Measurements from ENCODE around the gene DDX1.

The DDX1 gene

DNA sequence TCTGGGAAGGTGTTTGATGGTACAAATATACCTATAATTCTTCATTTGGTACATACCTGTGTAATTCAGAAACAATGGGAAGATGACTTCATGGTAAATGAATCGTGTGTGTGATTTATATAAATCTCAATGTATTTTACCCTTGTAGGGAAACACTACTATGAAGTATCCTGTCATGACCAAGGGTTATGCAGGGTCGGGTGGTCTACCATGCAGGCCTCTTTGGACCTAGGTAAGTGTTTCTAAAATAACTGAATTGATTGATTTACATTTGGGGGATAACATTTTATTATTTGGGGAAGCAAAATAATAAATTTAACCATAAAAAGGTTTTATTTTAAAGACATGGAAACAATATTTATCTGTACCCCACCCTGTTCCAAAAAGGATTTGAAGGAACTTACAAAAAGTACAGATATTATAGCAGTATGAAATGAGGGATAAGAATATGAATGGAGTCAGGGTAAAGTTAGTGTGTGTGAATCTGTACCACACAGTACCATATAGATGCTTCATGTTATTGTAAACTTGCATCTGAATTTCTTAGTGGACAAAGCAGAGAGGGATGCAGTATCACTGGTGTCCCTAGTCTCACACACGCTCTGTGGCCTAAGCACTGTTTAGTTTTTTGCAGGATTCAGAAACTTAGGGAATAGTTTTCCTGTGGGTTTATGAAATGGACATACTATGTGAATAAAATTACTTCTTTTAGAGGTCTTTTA lies 11.5 kb downstream of the DDX1 start:
- no peak overlapping the region for H4K8ac ChIP-seq (ENCODE audit: low read depth, low read length)
- H3K14ac ChIP-seq (ENCODE audit: low read length), result no peak overlapping the region
- H3K36me3 ChIP-seq (ENCODE audit: control insufficient read depth in 1 of 2, insufficient read depth in 2 of 2, low read length in 2 of 2), result peaks cover 24 to 53% of the 10 kb centered on the region in 2 experiments
- no peak overlapping the region for H2BK5ac ChIP-seq (ENCODE audit: low read depth, low read length, poor library complexity)
- no peak overlapping the region for H4K12ac ChIP-seq (ENCODE audit: low read depth, low read length)
- no peaks in the 10 kb centered on the region for H3K9me3 ChIP-seq (ENCODE audit: insufficient read depth, low read depth, low read length)
- no peak overlapping the region for H2AK5ac ChIP-seq (ENCODE audit: low read length)
- H3K23ac ChIP-seq (ENCODE audit: low read length), result no peak overlapping the region
- H3K79me2 ChIP-seq (ENCODE audit: control insufficient read depth, insufficient read depth, low read length, poor library complexity), result no peaks in the 10 kb centered on the region
- no peak overlapping the region for H2BK12ac ChIP-seq (ENCODE audit: low read length)
- no peak overlapping the region for H4K91ac ChIP-seq (ENCODE audit: low read depth, low read length)
- no peak overlapping the region for H2BK120ac ChIP-seq (ENCODE audit: insufficient read depth, low read length, poor library complexity)
- H3K4me1 ChIP-seq (ENCODE audit: control insufficient read depth in 1 of 2, insufficient read depth in 2 of 2, low read length in 2 of 2), result no peaks in the 10 kb centered on the region
- no peak overlapping the region for H3K4me3 ChIP-seq (ENCODE audit: low read depth, low read length)
- H3K79me1 ChIP-seq (ENCODE audit: low read length), result no peaks in the 10 kb centered on the region
- no peak overlapping the region for H3K4ac ChIP-seq (ENCODE audit: low read depth, low read length)
- no peak overlapping the region for H3K9ac ChIP-seq (ENCODE audit: low read length)
- WGBS (ENCODE audit: extremely low coverage, insufficient coverage, insufficient read length), result no CpG with 5 or more reads among the region's 3 CpGs
- H3K18ac ChIP-seq (ENCODE audit: low read length), result no peak overlapping the region
- no peak overlapping the region for H2AFZ ChIP-seq (ENCODE audit: insufficient read depth, low read length, poor library complexity)
- no peak overlapping the region for H3K27ac ChIP-seq (ENCODE audit: low read depth, low read length)
- no peak overlapping the region for H3K4me2 ChIP-seq (ENCODE audit: low read length)
- H3K27me3 ChIP-seq (ENCODE audit: insufficient read depth, low read length), result no peaks in the 10 kb centered on the region
- no peak for DNase-seq

DNA sequence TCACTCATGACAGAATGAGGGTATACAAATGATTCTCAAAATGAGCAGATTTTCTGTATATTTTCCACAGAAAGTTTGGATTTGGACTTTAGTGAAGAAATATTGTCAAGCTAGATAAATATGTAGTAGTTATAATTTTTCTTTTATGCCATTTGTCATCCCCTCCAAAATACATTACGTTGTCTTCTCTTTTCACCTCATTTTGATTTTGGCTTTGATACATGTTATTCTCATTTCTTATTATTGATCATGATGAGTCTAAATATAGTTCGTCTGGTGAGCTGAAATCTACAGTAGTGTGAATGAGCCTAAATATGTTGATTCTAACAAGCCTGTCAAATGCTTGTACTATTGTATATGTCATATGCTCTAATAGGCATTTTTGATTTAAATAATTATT lies 12.3 kb downstream of the DDX1 start:
- Histone ChIP-seq H3K14ac (ENCODE audit: low read length) (no peak overlapping the region), H4K12ac (ENCODE audit: low read depth, low read length) (no peak overlapping the region), H3K4me1 (ENCODE audit: control insufficient read depth in 1 of 2, insufficient read depth in 2 of 2, low read length in 2 of 2) (no peaks in the 10 kb centered on the region), H3K9me3 (ENCODE audit: insufficient read depth, low read depth, low read length) (no peaks in the 10 kb centered on the region), H2BK5ac (ENCODE audit: low read depth, low read length, poor library complexity) (no peak overlapping the region), H3K23ac (ENCODE audit: low read length) (no peak overlapping the region), H3K79me1 (ENCODE audit: low read length) (no peaks in the 10 kb centered on the region), H3K27ac (ENCODE audit: low read depth, low read length) (no peak overlapping the region), H3K27me3 (ENCODE audit: insufficient read depth, low read length) (no peaks in the 10 kb centered on the region), H3K4me2 (ENCODE audit: low read length) (no peak overlapping the region), H3K9ac (ENCODE audit: low read length) (no peak overlapping the region), H3K4me3 (ENCODE audit: low read depth, low read length) (no peak overlapping the region), H2BK120ac (ENCODE audit: insufficient read depth, low read length, poor library complexity) (no peak overlapping the region), H2BK12ac (ENCODE audit: low read length) (no peak overlapping the region), H3K79me2 (ENCODE audit: control insufficient read depth, insufficient read depth, low read length, poor library complexity) (no peaks in the 10 kb centered on the region), H4K8ac (ENCODE audit: low read depth, low read length) (no peak overlapping the region), H2AFZ (ENCODE audit: insufficient read depth, low read length, poor library complexity) (no peak overlapping the region), H4K91ac (ENCODE audit: low read depth, low read length) (no peak overlapping the region), H3K4ac (ENCODE audit: low read depth, low read length) (no peak overlapping the region), H3K36me3 (ENCODE audit: control insufficient read depth in 1 of 2, insufficient read depth in 2 of 2, low read length in 2 of 2) (peaks cover 25 to 56% of the 10 kb centered on the region in 2 experiments), H2AK5ac (ENCODE audit: low read length) (no peak overlapping the region), H3K18ac (ENCODE audit: low read length) (no peak overlapping the region)
- no peak for DNase-seq
- WGBS (ENCODE audit: extremely low coverage, insufficient coverage, insufficient read length), result no CpG with 5 or more reads among the region's 2 CpGs

GRCh38 chr2:15605721-15606120 lies 14.1 kb downstream of the DDX1 start:
- DNase-seq, result no peak
- Histone ChIP-seq H3K79me2 (ENCODE audit: control insufficient read depth, insufficient read depth, low read length, poor library complexity) (no peaks in the 10 kb centered on the region), H2AK5ac (ENCODE audit: low read length) (no peak overlapping the region), H4K12ac (ENCODE audit: low read depth, low read length) (no peak overlapping the region), H2AFZ (ENCODE audit: insufficient read depth, low read length, poor library complexity) (no peak overlapping the region), H3K9ac (ENCODE audit: low read length) (no peak overlapping the region), H3K79me1 (ENCODE audit: low read length) (no peaks in the 10 kb centered on the region), H3K27ac (ENCODE audit: low read depth, low read length) (no peak overlapping the region), H4K91ac (ENCODE audit: low read depth, low read length) (no peak overlapping the region), H3K23ac (ENCODE audit: low read length) (no peak overlapping the region), H4K8ac (ENCODE audit: low read depth, low read length) (no peak overlapping the region), H2BK120ac (ENCODE audit: insufficient read depth, low read length, poor library complexity) (no peak overlapping the region), H3K9me3 (ENCODE audit: insufficient read depth, low read depth, low read length) (no peaks in the 10 kb centered on the region), H3K36me3 (ENCODE audit: control insufficient read depth in 1 of 2, insufficient read depth in 2 of 2, low read length in 2 of 2) (peaks cover 26 to 52% of the 10 kb centered on the region in 2 experiments), H3K4me3 (ENCODE audit: low read depth, low read length) (no peak overlapping the region), H2BK12ac (ENCODE audit: low read length) (no peak overlapping the region), H3K4ac (ENCODE audit: low read depth, low read length) (no peak overlapping the region), H3K14ac (ENCODE audit: low read length) (no peak overlapping the region), H3K27me3 (ENCODE audit: insufficient read depth, low read length) (no peaks in the 10 kb centered on the region), H3K18ac (ENCODE audit: low read length) (no peak overlapping the region), H2BK5ac (ENCODE audit: low read depth, low read length, poor library complexity) (no peak overlapping the region), H3K4me2 (ENCODE audit: low read length) (no peak overlapping the region), H3K4me1 (ENCODE audit: control insufficient read depth in 1 of 2, insufficient read depth in 2 of 2, low read length in 2 of 2) (no peaks in the 10 kb centered on the region)
- WGBS (ENCODE audit: extremely low coverage, insufficient coverage, insufficient read length), result no CpG with 5 or more reads among the region's 1 CpG

- Histone ChIP-seq H3K4me2 (ENCODE audit: low read length) (no peak overlapping the region), H3K79me1 (ENCODE audit: low read length) (no peaks in the 10 kb centered on the region), H2BK120ac (ENCODE audit: insufficient read depth, low read length, poor library complexity) (no peak overlapping the region), H3K23ac (ENCODE audit: low read length) (no peak overlapping the region), H3K4me1 (ENCODE audit: control insufficient read depth in 1 of 2, insufficient read depth in 2 of 2, low read length in 2 of 2) (no peaks in the 10 kb centered on the region), H4K91ac (ENCODE audit: low read depth, low read length) (no peak overlapping the region), H2AK5ac (ENCODE audit: low read length) (no peak overlapping the region), H3K27ac (ENCODE audit: low read depth, low read length) (no peak overlapping the region), H3K36me3 (ENCODE audit: control insufficient read depth in 1 of 2, insufficient read depth in 2 of 2, low read length in 2 of 2) (peaks cover 28 to 44% of the 10 kb centered on the region in 2 experiments), H3K14ac (ENCODE audit: low read length) (no peak overlapping the region), H4K8ac (ENCODE audit: low read depth, low read length) (no peak overlapping the region), H3K79me2 (ENCODE audit: control insufficient read depth, insufficient read depth, low read length, poor library complexity) (no peaks in the 10 kb centered on the region), H4K12ac (ENCODE audit: low read depth, low read length) (no peak overlapping the region), H3K4me3 (ENCODE audit: low read depth, low read length) (no peak overlapping the region), H3K4ac (ENCODE audit: low read depth, low read length) (no peak overlapping the region), H2BK5ac (ENCODE audit: low read depth, low read length, poor library complexity) (no peak overlapping the region), H3K9me3 (ENCODE audit: insufficient read depth, low read depth, low read length) (no peaks in the 10 kb centered on the region), H2AFZ (ENCODE audit: insufficient read depth, low read length, poor library complexity) (no peak overlapping the region), H2BK12ac (ENCODE audit: low read length) (no peak overlapping the region), H3K27me3 (ENCODE audit: insufficient read depth, low read length) (no peaks in the 10 kb centered on the region), H3K9ac (ENCODE audit: low read length) (no peak overlapping the region), H3K18ac (ENCODE audit: low read length) (no peak overlapping the region)
- no CpG with 5 or more reads among the region's 8 CpGs for WGBS (ENCODE audit: extremely low coverage, insufficient coverage, insufficient read length)
- no peak for DNase-seq
These were observed 15.1 kb downstream of the DDX1 start for GRCh38 chr2:15606481-15607441.

Data from trophoblast cell (in vitro differentiated cells and primary cell).